ENCODE results near the gene OXER1.

The OXER1 gene

GRCh38 chr2:42791606-42792005, 27.7 kb upstream of the OXER1 start:
- Histone ChIP-seq H3K9ac (ENCODE audit: insufficient read length) (no peak overlapping the region), H3K4me3 (no peak overlapping the region), H3K36me3 (ENCODE audit: insufficient read depth, low read length) (no peaks in the 10 kb centered on the region)

GRCh38 chr2:42789751-42790150, 25.8 kb upstream of the OXER1 start:
- TF ChIP-seq FOXP2 (optimal IDR thresholded peaks at IDR 0.05; ENCODE audit: control extremely low read depth, extremely low read length, insufficient read depth) (no peak), EZH2 (IDR thresholded peaks at IDR 0.05) (no peak), POLR2AphosphoS5 (IDR thresholded peaks at IDR 0.05; ENCODE audit: borderline replicate concordance, low read depth, low read length) (no peak)
- no peak overlapping the region for H3K27ac ChIP-seq
- no peaks in the 10 kb centered on the region for H3K9me3 ChIP-seq (ENCODE audit: low read depth, low read length)
- no peak overlapping the region for H3K4me3 ChIP-seq
- DNase-seq (ENCODE audit: low read depth, low spot score): no peak
- H3K9ac ChIP-seq (ENCODE audit: insufficient read length): no peak overlapping the region
- H3K36me3 ChIP-seq (ENCODE audit: insufficient read depth, low read length): no peaks in the 10 kb centered on the region

More at GRCh38 chr2:42791606-42792005, 27.7 kb upstream of the OXER1 start:
- TF ChIP-seq POLR2AphosphoS5 (IDR thresholded peaks at IDR 0.05; ENCODE audit: borderline replicate concordance, low read depth, low read length) (no peak), EZH2 (IDR thresholded peaks at IDR 0.05) (no peak), FOXP2 (optimal IDR thresholded peaks at IDR 0.05; ENCODE audit: control extremely low read depth, extremely low read length, insufficient read depth) (no peak)
- H3K9me3 ChIP-seq (ENCODE audit: low read depth, low read length): no peaks in the 10 kb centered on the region
- H3K27ac ChIP-seq: no peak overlapping the region
- no peak for DNase-seq (ENCODE audit: low read depth, low spot score)

DNA sequence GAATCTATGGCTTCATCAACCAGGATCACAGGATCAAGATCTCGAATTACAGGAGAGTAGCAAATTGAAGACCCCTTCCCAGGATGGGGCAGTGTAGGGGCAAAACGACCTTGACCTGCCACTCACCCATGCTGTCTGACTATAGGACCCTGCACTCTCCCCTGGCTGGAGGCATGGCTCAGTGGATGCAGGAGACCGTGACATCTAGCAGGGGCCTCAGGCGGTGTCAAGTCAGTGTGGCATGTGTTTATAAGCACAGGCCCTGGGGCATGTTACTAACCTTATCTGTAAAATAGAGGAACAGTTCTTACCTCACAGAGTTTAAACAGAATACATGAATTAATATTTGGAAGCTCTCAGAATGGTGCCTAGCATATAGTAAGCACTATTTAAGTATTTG, 24.9 kb upstream of the OXER1 start:
- H3K27ac ChIP-seq: no peak overlapping the region
- no peak overlapping the region for H3K9ac ChIP-seq (ENCODE audit: insufficient read length)
- TF ChIP-seq POLR2AphosphoS5 (IDR thresholded peaks at IDR 0.05; ENCODE audit: borderline replicate concordance, low read depth, low read length) (no peak), EZH2 (IDR thresholded peaks at IDR 0.05) (no peak), FOXP2 (optimal IDR thresholded peaks at IDR 0.05; ENCODE audit: control extremely low read depth, extremely low read length, insufficient read depth) (no peak)
- no peak for DNase-seq (ENCODE audit: low read depth, low spot score)
- no peaks in the 10 kb centered on the region for H3K9me3 ChIP-seq (ENCODE audit: low read depth, low read length)
- no peaks in the 10 kb centered on the region for H3K36me3 ChIP-seq (ENCODE audit: insufficient read depth, low read length)
- no peak overlapping the region for H3K4me3 ChIP-seq

GRCh38 chr2:42788478-42788793, 24.5 kb upstream of the OXER1 start:
- DNase-seq (ENCODE audit: low read depth, low spot score): no peak
- Histone ChIP-seq H3K36me3 (ENCODE audit: insufficient read depth, low read length) (no peaks in the 10 kb centered on the region), H3K4me3 (no peak overlapping the region), H3K9ac (ENCODE audit: insufficient read length) (no peak overlapping the region), H3K27ac (no peak overlapping the region), H3K9me3 (ENCODE audit: low read depth, low read length) (no peaks in the 10 kb centered on the region)
- TF ChIP-seq FOXP2 (optimal IDR thresholded peaks at IDR 0.05; ENCODE audit: control extremely low read depth, extremely low read length, insufficient read depth) (no peak), POLR2AphosphoS5 (IDR thresholded peaks at IDR 0.05; ENCODE audit: borderline replicate concordance, low read depth, low read length) (no peak), EZH2 (IDR thresholded peaks at IDR 0.05) (no peak)

DNA sequence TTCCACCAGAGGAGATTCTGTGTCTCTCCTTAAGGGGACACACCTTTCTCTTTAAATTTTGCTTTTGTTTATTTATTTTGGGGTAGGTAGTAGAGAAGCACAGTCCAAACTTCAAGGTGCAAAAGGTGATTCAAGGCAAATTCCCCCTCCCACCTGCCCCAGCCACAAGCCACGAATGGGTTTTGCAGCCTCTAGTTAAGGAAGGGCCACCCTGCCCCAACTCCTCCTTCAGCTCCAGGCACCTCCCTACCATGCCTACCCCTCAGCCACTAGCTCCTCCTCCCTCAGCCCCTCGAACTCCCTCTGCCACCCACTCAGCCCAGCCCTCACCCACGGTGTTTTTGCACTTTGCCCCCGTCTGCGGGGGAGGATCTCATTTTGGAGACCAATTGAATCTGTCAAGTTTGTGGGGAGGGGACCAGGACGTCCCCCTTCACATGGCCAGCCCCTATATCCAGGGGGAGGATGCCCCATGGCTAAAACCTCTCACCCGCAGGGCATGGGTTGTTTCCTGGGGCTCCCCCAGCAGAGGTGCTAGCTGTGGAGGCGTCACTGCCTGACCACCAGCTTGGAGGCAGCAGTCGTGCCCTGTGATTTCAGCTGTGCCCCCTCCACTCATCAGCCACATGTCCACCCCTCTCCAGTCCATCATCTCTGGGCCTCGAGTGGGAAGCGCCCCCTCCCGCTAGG, 24.0 kb upstream of the OXER1 start:
- H3K9me3 ChIP-seq (ENCODE audit: low read depth, low read length): no peaks in the 10 kb centered on the region
- H3K9ac ChIP-seq (ENCODE audit: insufficient read length): no peak overlapping the region
- no peak for DNase-seq (ENCODE audit: low read depth, low spot score)
- H3K4me3 ChIP-seq: no peak overlapping the region
- H3K27ac ChIP-seq: no peak overlapping the region
- no peaks in the 10 kb centered on the region for H3K36me3 ChIP-seq (ENCODE audit: insufficient read depth, low read length)
- TF ChIP-seq EZH2 (IDR thresholded peaks at IDR 0.05) (no peak), POLR2AphosphoS5 (IDR thresholded peaks at IDR 0.05; ENCODE audit: borderline replicate concordance, low read depth, low read length) (no peak), FOXP2 (optimal IDR thresholded peaks at IDR 0.05; ENCODE audit: control extremely low read depth, extremely low read length, insufficient read depth) (no peak)

GRCh38 chr2:42787424-42787787, 23.5 kb upstream of the OXER1 start:
- Histone ChIP-seq H3K36me3 (ENCODE audit: insufficient read depth, low read length) (no peaks in the 10 kb centered on the region), H3K4me3 (no peak overlapping the region), H3K9ac (ENCODE audit: insufficient read length) (no peak overlapping the region), H3K9me3 (ENCODE audit: low read depth, low read length) (no peaks in the 10 kb centered on the region), H3K27ac (no peak overlapping the region)
- no peak for DNase-seq (ENCODE audit: low read depth, low spot score)
- TF ChIP-seq EZH2 (IDR thresholded peaks at IDR 0.05) (no peak), POLR2AphosphoS5 (IDR thresholded peaks at IDR 0.05; ENCODE audit: borderline replicate concordance, low read depth, low read length) (no peak), FOXP2 (optimal IDR thresholded peaks at IDR 0.05; ENCODE audit: control extremely low read depth, extremely low read length, insufficient read depth) (no peak)

GRCh38 chr2:42786561-42787345, 22.8 kb upstream of the OXER1 start:
- DNase-seq (ENCODE audit: low read depth, low spot score): no peak
- Histone ChIP-seq H3K27ac (no peak overlapping the region), H3K9me3 (ENCODE audit: low read depth, low read length) (no peaks in the 10 kb centered on the region), H3K9ac (ENCODE audit: insufficient read length) (no peak overlapping the region), H3K4me3 (no peak overlapping the region), H3K36me3 (ENCODE audit: insufficient read depth, low read length) (no peaks in the 10 kb centered on the region)
- TF ChIP-seq POLR2AphosphoS5 (IDR thresholded peaks at IDR 0.05; ENCODE audit: borderline replicate concordance, low read depth, low read length) (no peak), FOXP2 (optimal IDR thresholded peaks at IDR 0.05; ENCODE audit: control extremely low read depth, extremely low read length, insufficient read depth) (no peak), EZH2 (IDR thresholded peaks at IDR 0.05) (no peak)

- H3K9me3 ChIP-seq (ENCODE audit: low read depth, low read length): no peaks in the 10 kb centered on the region
- no peak for DNase-seq (ENCODE audit: low read depth, low spot score)
- H3K4me3 ChIP-seq: no peak overlapping the region
- no peak overlapping the region for H3K9ac ChIP-seq (ENCODE audit: insufficient read length)
- no peak overlapping the region for H3K27ac ChIP-seq
- no peaks in the 10 kb centered on the region for H3K36me3 ChIP-seq (ENCODE audit: insufficient read depth, low read length)
- TF ChIP-seq EZH2 (IDR thresholded peaks at IDR 0.05): no peak
- TF ChIP-seq FOXP2 (optimal IDR thresholded peaks at IDR 0.05; ENCODE audit: control extremely low read depth, extremely low read length, insufficient read depth): no peak
- no peak for TF ChIP-seq POLR2AphosphoS5 (IDR thresholded peaks at IDR 0.05; ENCODE audit: borderline replicate concordance, low read depth, low read length)
These were observed 20.4 kb upstream of the OXER1 start for GRCh38 chr2:42784204-42784880.

Measured in SK-N-MC (cell line).